Esophagus muscularis mucosa (tissue), 4 donors: ENCODE results near the gene PAM.

ENCODE experiments used
- CTCF ChIP-seq, 3 experiments: fragments of 200-600 bp in 2 of 3; fragments of 450-650 bp in 1 of 3; sonication (generic) in 2 of 3; IDR thresholded peaks; one replicate each; pipeline ENCODE4 v1.5.1; 2017 to 2019; ENCODE audit warnings: antibody characterized with exemption in 3 of 3, mild to moderate bottlenecking in 2 of 3, moderate library complexity in 1 of 3
- EP300 ChIP-seq: sonication (generic); formaldehyde crosslinking; IDR thresholded peaks from one replicate; pipeline ENCODE4 v1.6.1; 2017; ENCODE audit warnings: antibody characterized with exemption
- POLR2A ChIP-seq: fragments of 450-650 bp; IDR thresholded peaks from one replicate; pipeline ENCODE4 v1.6.1; 2017; ENCODE audit warnings: antibody characterized with exemption, moderate library complexity, mild to moderate bottlenecking, low read depth
- POLR2AphosphoS5 ChIP-seq, 2 donors: sonication (generic); formaldehyde crosslinking; IDR thresholded peaks; one replicate each; pipeline ENCODE4 v1.6.1; 2017; ENCODE audit warnings: antibody characterized with exemption in 2 of 2

GRCh38 chr5:102920762-102921161, 165.7 kb downstream of the PAM start:
- TF ChIP-seq CTCF (IDR thresholded peaks at IDR 0.05) (no peak), POLR2AphosphoS5 (IDR thresholded peaks at IDR 0.05) (no peak), POLR2A (no peak), EP300 (no peak)
